ENCODE results near the gene RNASEH2A.
"Not testable (repeated sequence)": the region's sequence is repeated elsewhere in the genome, so short reads cannot be mapped to it uniquely, and the experiment has no call there.

RNASEH2A gene

GRCh38 chr19:12794196-12794941, 12.0 kb upstream of the RNASEH2A start:
- DNase-seq, result no peak

- DNase-seq, result no peak
These were observed 11.4 kb upstream of the RNASEH2A start for GRCh38 chr19:12794971-12795381.

- peak; percentile 84 for DNase-seq
These were observed 10.0 kb upstream of the RNASEH2A start for GRCh38 chr19:12796146-12797071.

- no peak for DNase-seq
These were observed 9.2 kb upstream of the RNASEH2A start for GRCh38 chr19:12797141-12797587.

- DNase-seq, result not testable (repeated sequence)
These were observed 8.8 kb upstream of the RNASEH2A start for GRCh38 chr19:12797607-12798006.

- DNase-seq, result no peak
These were observed 6.5 kb upstream of the RNASEH2A start for GRCh38 chr19:12799742-12800465.

- DNase-seq, result no peak
These were observed 6.0 kb upstream of the RNASEH2A start for GRCh38 chr19:12800466-12800770.

GRCh38 chr19:12800923-12801465, 5.4 kb upstream of the RNASEH2A start:
- DNase-seq, result no peak

GRCh38 chr19:12801466-12802266, 4.7 kb upstream of the RNASEH2A start, which contains the start of the genes PRDX2 and THSD8:
PRDX2 (minus strand) TSS chr19:12801800; CDS start chr19:12801261, 539 bp downstream.
THSD8 (plus strand) TSS chr19:12802069; CDS start chr19:12802072, 3 bp downstream.
- peak; percentile 96 for DNase-seq

- DNase-seq, result no peak
These were observed 3.9 kb upstream of the RNASEH2A start for GRCh38 chr19:12802267-12803106.

GRCh38 chr19:12804051-12804450, 2.3 kb upstream of the RNASEH2A start:
- DNase-seq, result no peak

- DNase-seq, result no peak
These were observed 8.7 kb downstream of the RNASEH2A start for GRCh38 chr19:12815088-12815487.

GRCh38 chr19:12817188-12817587, 10.8 kb downstream of the RNASEH2A start:
- DNase-seq, result not testable (repeated sequence)

GRCh38 chr19:12817810-12818209, 11.4 kb downstream of the RNASEH2A start:
- not testable (repeated sequence) for DNase-seq

- no peak for DNase-seq
These were observed 15.4 kb downstream of the RNASEH2A start for GRCh38 chr19:12821761-12822160.

GRCh38 chr19:12825254-12826131, 19.1 kb downstream of the RNASEH2A start:
- DNase-seq, result peak; percentile 71

GRCh38 chr19:12828494-12828893, 22.1 kb downstream of the RNASEH2A start:
- DNase-seq, result peak; percentile 36

GRCh38 chr19:12833418-12833737, 27.0 kb downstream of the RNASEH2A start:
- no peak for DNase-seq

- DNase-seq, result peak; percentile 54
These were observed 27.6 kb downstream of the RNASEH2A start for GRCh38 chr19:12833738-12834565.

All from retina (tissue), 1 donor.